ENCODE data around the gene KRTAP5-6.
"Not testable (repeated sequence)": the region's sequence is repeated elsewhere in the genome, so short reads cannot be mapped to it uniquely, and the experiment has no call there.

KRTAP5-6 gene

GRCh38 chr11:1665313-1665712, 31.7 kb upstream of the KRTAP5-6 start:
- no peak for TF ChIP-seq Cebpa-rat (IDR thresholded peaks at IDR 0.05)
- no peak overlapping the region for H3K4me3 ChIP-seq
- H3K9me3 ChIP-seq = no peaks in the 10 kb centered on the region
- H3K4me2 ChIP-seq = no peak overlapping the region
- H3K9ac ChIP-seq = no peak overlapping the region
- H3K27ac ChIP-seq = no peak overlapping the region
- no peaks in the 10 kb centered on the region; the same call in 1 of the 2 replicates for H4K20me1 ChIP-seq
- peaks cover 29% of the 10 kb centered on the region for H3K27me3 ChIP-seq
- H3K4me1 ChIP-seq = peaks cover 20% of the 10 kb centered on the region
- H3K36me3 ChIP-seq = no peaks in the 10 kb centered on the region

- peaks cover under 1% of the 10 kb centered on the region; the same call in 1 of the 2 replicates for H3K4me1 ChIP-seq
- H3K9ac ChIP-seq = no peak overlapping the region
- no peak overlapping the region for H3K27ac ChIP-seq
- TF ChIP-seq Cebpa-rat (IDR thresholded peaks at IDR 0.05) = no peak
- H3K27me3 ChIP-seq = peaks cover 26% of the 10 kb centered on the region
- H3K36me3 ChIP-seq = no peaks in the 10 kb centered on the region
- H4K20me1 ChIP-seq = no peaks in the 10 kb centered on the region; the same call in 1 of the 2 replicates
- no peaks in the 10 kb centered on the region for H3K9me3 ChIP-seq
- H3K4me2 ChIP-seq = no peak overlapping the region
- no peak overlapping the region for H3K4me3 ChIP-seq
These were observed 29.7 kb upstream of the KRTAP5-6 start for GRCh38 chr11:1667121-1667850.

GRCh38 chr11:1667906-1668305, 29.1 kb upstream of the KRTAP5-6 start:
- no peak overlapping the region for H3K4me3 ChIP-seq
- no peak overlapping the region for H3K9ac ChIP-seq
- H4K20me1 ChIP-seq = no peaks in the 10 kb centered on the region; the same call in 1 of the 2 replicates
- H3K27ac ChIP-seq = no peak overlapping the region
- TF ChIP-seq Cebpa-rat (IDR thresholded peaks at IDR 0.05) = no peak
- no peaks in the 10 kb centered on the region for H3K36me3 ChIP-seq
- H3K9me3 ChIP-seq = no peaks in the 10 kb centered on the region
- H3K4me1 ChIP-seq = no peaks in the 10 kb centered on the region; the same call in 1 of the 2 replicates
- peaks cover 26% of the 10 kb centered on the region for H3K27me3 ChIP-seq
- no peak overlapping the region for H3K4me2 ChIP-seq

GRCh38 chr11:1668911-1669473, 28.0 kb upstream of the KRTAP5-6 start:
- H3K4me2 ChIP-seq = no peak overlapping the region
- no peaks in the 10 kb centered on the region for H3K36me3 ChIP-seq
- H3K9me3 ChIP-seq = no peaks in the 10 kb centered on the region
- no peak overlapping the region for H3K4me3 ChIP-seq
- H3K4me1 ChIP-seq = no peaks in the 10 kb centered on the region; the same call in 1 of the 2 replicates
- TF ChIP-seq Cebpa-rat (IDR thresholded peaks at IDR 0.05) = no peak
- H4K20me1 ChIP-seq = no peaks in the 10 kb centered on the region; the same call in 1 of the 2 replicates
- no peak overlapping the region for H3K27ac ChIP-seq
- H3K9ac ChIP-seq = no peak overlapping the region
- peaks cover 26% of the 10 kb centered on the region for H3K27me3 ChIP-seq

- TF ChIP-seq Cebpa-rat (IDR thresholded peaks at IDR 0.05) = no peak
- H3K9me3 ChIP-seq = no peaks in the 10 kb centered on the region
- H3K4me1 ChIP-seq = no peaks in the 10 kb centered on the region; the same call in 1 of the 2 replicates
- no peak overlapping the region for H3K4me3 ChIP-seq
- peaks cover 26% of the 10 kb centered on the region for H3K27me3 ChIP-seq
- H3K4me2 ChIP-seq = no peak overlapping the region
- no peak overlapping the region for H3K27ac ChIP-seq
- no peaks in the 10 kb centered on the region; the same call in 1 of the 2 replicates for H4K20me1 ChIP-seq
- H3K36me3 ChIP-seq = no peaks in the 10 kb centered on the region
- no peak overlapping the region for H3K9ac ChIP-seq
These were observed 27.3 kb upstream of the KRTAP5-6 start for GRCh38 chr11:1669546-1670218.

GRCh38 chr11:1670457-1670856, 26.5 kb upstream of the KRTAP5-6 start:
- not testable (repeated sequence) for H3K4me1 ChIP-seq, H3K36me3 ChIP-seq, H4K20me1 ChIP-seq, H3K9me3 ChIP-seq, H3K27ac ChIP-seq, H3K4me3 ChIP-seq, H3K9ac ChIP-seq, H3K4me2 ChIP-seq
- peaks cover 26% of the 10 kb centered on the region for H3K27me3 ChIP-seq

GRCh38 chr11:1670905-1671371, 26.1 kb upstream of the KRTAP5-6 start:
- Histone ChIP-seq H3K9ac (no peak overlapping the region), H3K9me3 (no peaks in the 10 kb centered on the region), H3K4me3 (no peak overlapping the region), H3K27ac (no peak overlapping the region), H3K4me1 (no peaks in the 10 kb centered on the region; the same call in 1 of the 2 replicates), H3K4me2 (no peak overlapping the region), H4K20me1 (no peaks in the 10 kb centered on the region; the same call in 1 of the 2 replicates), H3K27me3 (peaks cover 26% of the 10 kb centered on the region), H3K36me3 (no peaks in the 10 kb centered on the region)
- no peak for TF ChIP-seq Cebpa-rat (IDR thresholded peaks at IDR 0.05)

- H3K4me1 ChIP-seq = no peaks in the 10 kb centered on the region; the same call in 1 of the 2 replicates
- no peak for TF ChIP-seq Cebpa-rat (IDR thresholded peaks at IDR 0.05)
- H3K4me2 ChIP-seq = no peak overlapping the region
- no peak overlapping the region for H3K9ac ChIP-seq
- H3K36me3 ChIP-seq = no peaks in the 10 kb centered on the region
- peaks cover 26% of the 10 kb centered on the region for H3K27me3 ChIP-seq
- H3K9me3 ChIP-seq = no peaks in the 10 kb centered on the region
- no peak overlapping the region for H3K4me3 ChIP-seq
- H3K27ac ChIP-seq = no peak overlapping the region
- H4K20me1 ChIP-seq = no peaks in the 10 kb centered on the region; the same call in 1 of the 2 replicates
These were observed 25.3 kb upstream of the KRTAP5-6 start for GRCh38 chr11:1671658-1672057.

- H4K20me1 ChIP-seq = no peaks in the 10 kb centered on the region; the same call in 1 of the 2 replicates
- no peak overlapping the region for H3K4me3 ChIP-seq
- H3K4me2 ChIP-seq = no peak overlapping the region
- no peak overlapping the region for H3K9ac ChIP-seq
- no peaks in the 10 kb centered on the region; the same call in 1 of the 2 replicates for H3K4me1 ChIP-seq
- no peaks in the 10 kb centered on the region for H3K36me3 ChIP-seq
- no peak overlapping the region for H3K27ac ChIP-seq
- H3K27me3 ChIP-seq = peaks cover 22% of the 10 kb centered on the region
- TF ChIP-seq Cebpa-rat (IDR thresholded peaks at IDR 0.05) = no peak
- H3K9me3 ChIP-seq = no peaks in the 10 kb centered on the region
These were observed 24.2 kb upstream of the KRTAP5-6 start for GRCh38 chr11:1672613-1673350.
